M059J (cell line): ENCODE measurements around the gene KIZ. TPM values are rescaled to one million over a fixed set of nuclear protein-coding genes. Genes with fewer than 3 reads are reported as not detected.
A peak's percentile ranks its signal among the peaks of the same experiment; 100 is the strongest.

Experiments used
- DNase-seq: peaks from one replicate; pipeline ENCODE4 v3.0.0-alpha.2; 2012; ENCODE audit warnings: low read depth
- total RNA-seq: library from RNA; depleted of rRNA; stranded (reverse); fragments of >200 nt; shearing (Covaris generic); gene quantifications from 2 replicates; pipeline ENCODE4 v1.2.3, GENCODE V29; 2014

KIZ gene
- total RNA-seq, 1 experiment from 2014 or later: 18.9 TPM

GRCh38 chr20:21105429-21106170 is 20.3 kb upstream of the KIZ start:
- peak; percentile 38 for DNase-seq

GRCh38 chr20:21106171-21107017 is 19.5 kb upstream of the KIZ start, which contains the start of gene LINC00237:
Gene LINC00237 (minus strand): TSS chr20:21106358.
- no peak for DNase-seq

GRCh38 chr20:21109144-21109543 is 16.7 kb upstream of the KIZ start:
- DNase-seq: peak; percentile 56

- no peak for DNase-seq
Measured at GRCh38 chr20:21110811-21111210, 15.1 kb upstream of the KIZ start.

- DNase-seq: no peak
Measured at GRCh38 chr20:21111416-21111815, 14.5 kb upstream of the KIZ start.

- DNase-seq: no peak
Measured at GRCh38 chr20:21113697-21114096, 12.2 kb upstream of the KIZ start.

- no peak for DNase-seq
Measured at GRCh38 chr20:21114584-21114983, 11.3 kb upstream of the KIZ start.

GRCh38 chr20:21117521-21117920 is 8.4 kb upstream of the KIZ start:
- no peak for DNase-seq

- DNase-seq: no peak
Measured at GRCh38 chr20:21118138-21118537, 7.7 kb upstream of the KIZ start.

GRCh38 chr20:21118782-21119181 is 7.1 kb upstream of the KIZ start:
- DNase-seq: no peak

GRCh38 chr20:21124190-21124589 is 1.7 kb upstream of the KIZ start:
- no peak for DNase-seq

- DNase-seq: peak; percentile 77
Measured at GRCh38 chr20:21125072-21125848, 622 bp upstream of the KIZ start.

GRCh38 chr20:21126581-21126870 is 644 bp downstream of the KIZ start:
- peak; percentile 32 for DNase-seq

GRCh38 chr20:21127201-21127981 is 1.5 kb downstream of the KIZ start:
- DNase-seq: no peak

- DNase-seq: no peak
Measured at GRCh38 chr20:21129861-21130260, 4.0 kb downstream of the KIZ start.

- DNase-seq: no peak
Measured at GRCh38 chr20:21133404-21133803, 7.5 kb downstream of the KIZ start.

GRCh38 chr20:21133917-21134622 is 8.2 kb downstream of the KIZ start:
- no peak for DNase-seq

GRCh38 chr20:21134883-21135493 is 9.1 kb downstream of the KIZ start:
- no peak for DNase-seq

- DNase-seq: no peak
Measured at GRCh38 chr20:21136015-21136732, 10.3 kb downstream of the KIZ start.

- DNase-seq: no peak
Measured at GRCh38 chr20:21137078-21137477, 11.2 kb downstream of the KIZ start.
